KOPT-K1 (cell line): ENCODE results near the gene GRK7.

ENCODE experiments used
- H3K27ac ChIP-seq: fragments of 200-600 bp; sonication (generic); 2 replicates; pipeline ENCODE4 v1.5.1; 2016; ENCODE audit warnings: antibody characterized with exemption, mild to moderate bottlenecking, low read depth, low read length; ENCODE audit not compliant: poor library complexity, severe bottlenecking
- H3K36me3 ChIP-seq: fragments of 200-600 bp; sonication (generic); 2 replicates; pipeline ENCODE4 v1.5.1; 2017; ENCODE audit warnings: antibody characterized with exemption, mild to moderate bottlenecking, low read length, moderate library complexity; ENCODE audit not compliant: insufficient read depth
- H3K9me3 ChIP-seq: fragments of 200-600 bp; sonication (generic); 2 replicates; pipeline ENCODE4 v1.5.1; 2017; ENCODE audit warnings: antibody characterized with exemption, low read length, mild to moderate bottlenecking; ENCODE audit not compliant: insufficient read depth, poor library complexity, severe bottlenecking

GRK7 gene

DNA sequence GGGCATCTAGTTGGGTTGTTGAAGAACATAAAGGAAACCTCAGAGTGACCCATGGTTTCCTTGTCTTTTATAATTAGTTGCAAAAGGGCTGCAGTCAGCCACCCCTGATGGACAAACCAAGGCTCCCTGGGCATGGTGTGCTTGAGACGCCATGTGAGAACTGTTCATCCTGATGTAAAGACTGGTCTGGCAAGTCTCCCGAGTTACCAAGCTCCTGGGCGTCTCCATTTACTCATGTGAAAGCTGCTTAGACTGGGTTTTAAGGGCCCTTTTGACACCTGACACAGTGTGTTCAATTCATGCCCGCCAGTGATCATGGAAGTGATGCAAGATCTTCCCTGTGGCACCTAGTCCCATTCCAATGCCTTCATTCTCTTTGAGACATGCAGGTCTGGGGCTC, 49.4 kb downstream of the GRK7 start:
- H3K36me3 ChIP-seq: no peaks in the 10 kb centered on the region
- H3K9me3 ChIP-seq: peaks cover 10% of the 10 kb centered on the region
- H3K27ac ChIP-seq: no peak overlapping the region
